Central memory CD8-positive, alpha-beta T cell (primary cell): Measurements from ENCODE around the gene FUCA2.
"Not testable (repeated sequence)": the region's sequence is repeated elsewhere in the genome, so short reads cannot be mapped to it uniquely, and the experiment has no call there.

ENCODE experiments used
- ATAC-seq: fragments of 150-1000 bp; cut with Tn5 transposase; replicated peaks from 2 replicates; pipeline ENCODE4 v1.10.0; 2022; ENCODE audit warnings: mild to moderate bottlenecking, moderate FRiP score, moderate number of reproducible peaks; ENCODE audit not compliant: poor library complexity, severe bottlenecking; ENCODE audit errors: extremely low read depth
- DNase-seq, 2 donors: peaks; one replicate each; pipeline ENCODE4 v3.0.0; 2021; ENCODE audit warnings: low spot score in 2 of 2
- H3K27ac Mint-ChIP-seq: one replicate; pipeline ENCODE4 v1.8.0; 2022; ENCODE audit warnings: low read depth, mild to moderate bottlenecking, moderate library complexity, mixed read lengths
- H3K27me3 Mint-ChIP-seq: one replicate; pipeline ENCODE4 v1.8.0; 2022; ENCODE audit warnings: mixed read lengths
- H3K36me3 Mint-ChIP-seq: one replicate; pipeline ENCODE4 v1.8.0; 2022; ENCODE audit warnings: mild to moderate bottlenecking, moderate library complexity, mixed read lengths; ENCODE audit not compliant: insufficient read depth
- H3K4me1 Mint-ChIP-seq: one replicate; pipeline ENCODE4 v1.8.0; 2022; ENCODE audit warnings: mixed read lengths
- H3K4me3 Mint-ChIP-seq: one replicate; pipeline ENCODE4 v1.8.0; 2022; ENCODE audit warnings: mild to moderate bottlenecking, moderate library complexity, mixed read lengths
- H3K9me3 Mint-ChIP-seq: one replicate; pipeline ENCODE4 v1.8.0; 2022; ENCODE audit warnings: mixed read lengths

The FUCA2 gene

DNA sequence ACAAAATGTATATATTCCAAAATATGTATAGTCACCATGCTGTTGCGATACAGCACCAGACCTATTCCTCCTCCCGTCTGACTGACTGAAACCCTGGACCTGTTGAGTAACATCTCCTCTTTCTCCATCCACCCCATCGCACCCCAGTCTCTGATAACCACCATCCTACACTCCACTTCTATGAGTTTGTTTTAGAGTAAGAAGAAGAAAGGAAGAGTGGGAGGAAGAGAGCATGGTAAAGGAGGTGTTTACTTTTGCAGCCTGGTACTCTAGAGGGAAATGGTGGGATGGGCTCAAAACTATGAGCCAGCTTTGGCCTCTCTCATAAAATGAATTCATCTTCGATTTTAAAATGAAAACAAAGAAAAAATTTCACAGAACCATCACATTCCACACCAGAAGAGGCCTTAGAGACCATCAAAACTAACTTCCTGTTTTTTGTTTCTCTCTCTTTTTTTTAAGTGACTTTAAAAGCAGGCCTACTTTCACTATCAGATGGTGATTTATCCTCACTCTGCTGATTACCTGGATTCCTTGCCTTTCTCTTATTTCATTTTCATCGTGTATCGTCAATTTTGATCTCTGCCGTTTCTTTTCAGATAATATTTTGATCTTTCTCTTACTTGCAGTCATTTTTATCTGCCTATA, 16.8 kb upstream of the FUCA2 start:
- Mint-ChIP-seq H3K27me3 (no peaks in the 10 kb centered on the region), H3K36me3 (peaks cover 1% of the 10 kb centered on the region), H3K4me3 (peak overlapping the region; percentile 23), H3K27ac (peak overlapping the region; percentile 84), H3K4me1 (peaks cover 10% of the 10 kb centered on the region), H3K9me3 (no peaks in the 10 kb centered on the region)
- ATAC-seq (peak; percentile 71), DNase-seq (no peak)

- no peaks in the 10 kb centered on the region for H3K9me3 Mint-ChIP-seq
- no peak for ATAC-seq
- no peak overlapping the region for H3K4me3 Mint-ChIP-seq
- DNase-seq: no peak
- peaks cover 10% of the 10 kb centered on the region for H3K4me1 Mint-ChIP-seq
- peaks cover 1% of the 10 kb centered on the region for H3K36me3 Mint-ChIP-seq
- no peaks in the 10 kb centered on the region for H3K27me3 Mint-ChIP-seq
- H3K27ac Mint-ChIP-seq: peak overlapping the region; percentile 84
Measured at GRCh38 chr6:143527677-143528076, 16.2 kb upstream of the FUCA2 start.

- no peak overlapping the region for H3K4me3 Mint-ChIP-seq
Measured at GRCh38 chr6:143525356-143525755, 13.8 kb upstream of the FUCA2 start.

DNA sequence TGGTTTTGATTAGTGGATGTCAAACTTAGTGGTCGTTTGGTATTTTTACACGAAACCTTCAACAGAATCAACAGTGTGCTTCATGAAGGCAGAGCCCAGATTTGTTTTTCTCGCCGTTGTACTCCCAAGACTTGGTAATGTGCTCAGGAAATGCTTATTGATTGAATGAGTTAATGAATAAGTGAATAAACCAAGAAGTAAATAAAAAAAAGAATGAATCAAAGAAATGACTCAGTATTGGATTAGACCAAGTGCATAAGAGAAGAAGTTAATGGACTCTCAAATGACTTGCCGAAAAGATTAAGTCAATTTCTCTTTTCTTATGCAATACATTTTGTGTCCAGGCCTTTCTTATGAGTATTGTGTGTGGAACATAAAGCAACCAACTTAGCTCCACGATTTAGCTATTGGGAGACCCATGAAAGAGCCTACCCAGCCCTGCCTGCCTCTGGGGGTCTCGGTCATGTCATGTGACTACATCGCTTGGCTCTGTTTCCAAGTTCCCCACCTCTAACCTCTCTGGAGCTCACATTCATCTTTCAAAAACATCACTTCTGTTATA, 10.6 kb upstream of the FUCA2 start:
- DNase-seq: no peak
- Mint-ChIP-seq H3K27ac (no peak overlapping the region), H3K27me3 (no peaks in the 10 kb centered on the region), H3K9me3 (no peaks in the 10 kb centered on the region), H3K36me3 (peaks cover 1% of the 10 kb centered on the region), H3K4me1 (peaks cover 10% of the 10 kb centered on the region), H3K4me3 (no peak overlapping the region)
- no peak for ATAC-seq

More at GRCh38 chr6:143525356-143525755, 13.8 kb upstream of the FUCA2 start:
- Mint-ChIP-seq H3K27ac (no peak overlapping the region), H3K9me3 (no peaks in the 10 kb centered on the region), H3K36me3 (peaks cover 1% of the 10 kb centered on the region), H3K27me3 (no peaks in the 10 kb centered on the region), H3K4me1 (peaks cover 17% of the 10 kb centered on the region)
- DNase-seq: no peak
- no peak for ATAC-seq

DNA sequence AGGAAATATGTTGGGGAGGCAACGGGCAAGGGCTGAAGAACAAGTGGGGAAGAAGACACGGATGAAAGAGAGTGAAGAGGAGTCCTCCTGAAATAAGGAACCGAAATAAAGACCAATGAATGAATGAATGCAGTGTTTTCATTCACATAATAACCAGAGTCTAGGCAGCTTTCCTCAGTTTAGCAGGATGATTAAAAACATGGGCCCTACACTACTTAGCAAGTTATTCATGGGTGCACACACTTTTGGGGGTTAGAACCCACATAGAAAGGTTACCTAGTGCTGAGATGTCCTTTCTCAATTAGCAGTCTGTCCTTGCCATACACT, 5.9 kb upstream of the FUCA2 start:
- Mint-ChIP-seq H3K27me3 (no peaks in the 10 kb centered on the region), H3K27ac (no peak overlapping the region), H3K4me1 (peaks cover 25% of the 10 kb centered on the region), H3K9me3 (no peaks in the 10 kb centered on the region), H3K4me3 (no peak overlapping the region), H3K36me3 (peaks cover 2% of the 10 kb centered on the region)
- ATAC-seq: no peak
- DNase-seq: no peak

- DNase-seq (no peak), ATAC-seq (no peak)
- no peak overlapping the region for H3K4me3 Mint-ChIP-seq
- no peaks in the 10 kb centered on the region for H3K9me3 Mint-ChIP-seq
- no peaks in the 10 kb centered on the region for H3K27me3 Mint-ChIP-seq
- peaks cover 2% of the 10 kb centered on the region for H3K36me3 Mint-ChIP-seq
- H3K4me1 Mint-ChIP-seq: peaks cover 25% of the 10 kb centered on the region
- peak overlapping the region; percentile 50 for H3K27ac Mint-ChIP-seq
Measured at GRCh38 chr6:143516690-143517446, 5.3 kb upstream of the FUCA2 start.

DNA sequence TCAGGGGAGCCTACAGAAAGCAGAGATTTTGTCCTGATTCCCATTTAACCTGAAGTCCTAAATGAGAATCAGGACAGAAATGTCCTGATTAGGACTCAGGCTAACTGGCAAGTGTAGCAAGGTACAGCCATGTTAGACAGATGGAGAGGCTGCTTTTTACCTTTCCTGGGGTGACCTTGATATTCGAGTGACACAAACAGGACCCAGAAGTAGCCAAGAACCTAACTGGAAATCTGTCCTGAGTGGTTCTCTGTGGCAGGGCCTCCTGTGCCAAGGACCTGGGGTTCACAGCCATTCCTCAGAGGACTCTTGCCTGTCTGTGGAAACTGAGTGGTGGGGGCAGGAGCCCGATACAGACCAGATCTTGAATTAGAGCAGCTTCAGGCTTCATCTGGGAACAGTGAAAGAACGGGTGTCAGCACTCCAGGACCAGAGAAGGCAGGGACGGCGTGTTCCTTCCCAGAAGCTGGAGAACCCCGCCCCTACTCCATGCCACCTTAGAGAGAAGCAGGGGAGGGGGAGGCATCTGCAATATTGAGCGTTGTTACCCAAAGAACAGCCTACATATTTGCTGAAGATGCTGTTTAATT, 4.3 kb upstream of the FUCA2 start:
- ATAC-seq (no peak), DNase-seq (no peak)
- Mint-ChIP-seq H3K27me3 (no peaks in the 10 kb centered on the region), H3K4me3 (no peak overlapping the region), H3K27ac (no peak overlapping the region), H3K9me3 (no peaks in the 10 kb centered on the region), H3K4me1 (peaks cover 23% of the 10 kb centered on the region), H3K36me3 (peaks cover 5% of the 10 kb centered on the region)

DNA sequence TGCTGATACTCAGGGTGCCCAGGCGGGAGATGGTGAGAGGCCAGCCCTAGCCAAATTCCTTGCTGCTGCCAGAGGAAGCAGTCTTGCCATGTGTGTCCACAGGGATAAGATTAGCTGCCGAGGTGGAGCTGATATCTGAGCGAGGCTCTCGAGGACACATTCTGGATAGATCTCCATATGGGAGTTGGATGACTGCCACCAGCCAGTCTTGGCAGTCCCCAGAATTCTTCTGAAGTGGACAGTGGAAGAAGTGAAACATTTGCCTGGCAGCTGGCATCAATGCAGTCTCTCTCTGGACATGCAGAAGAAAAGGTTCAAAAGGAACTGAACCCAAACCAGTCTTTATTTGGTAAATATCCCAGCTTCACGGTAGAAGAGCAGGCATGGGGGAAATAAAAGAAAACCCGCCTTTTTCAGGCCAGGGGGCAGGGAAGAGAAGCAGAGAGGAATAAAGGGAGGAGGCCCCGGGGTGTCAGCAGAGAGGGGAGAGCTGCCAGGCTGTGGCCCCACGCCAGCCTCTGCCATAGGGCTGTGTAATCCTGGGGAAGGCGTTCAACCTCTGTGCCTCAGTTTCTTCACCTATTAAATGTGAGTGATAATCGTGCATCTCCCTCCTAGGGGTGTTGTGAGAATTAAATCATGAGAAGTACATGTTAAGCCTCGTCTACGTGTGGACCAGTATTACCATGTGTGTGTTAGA, 3.7 kb upstream of the FUCA2 start:
- Mint-ChIP-seq H3K27ac (no peak overlapping the region), H3K4me3 (no peak overlapping the region), H3K36me3 (peaks cover 5% of the 10 kb centered on the region), H3K4me1 (peaks cover 25% of the 10 kb centered on the region), H3K9me3 (no peaks in the 10 kb centered on the region), H3K27me3 (no peaks in the 10 kb centered on the region)
- DNase-seq: no peak
- no peak for ATAC-seq

DNA sequence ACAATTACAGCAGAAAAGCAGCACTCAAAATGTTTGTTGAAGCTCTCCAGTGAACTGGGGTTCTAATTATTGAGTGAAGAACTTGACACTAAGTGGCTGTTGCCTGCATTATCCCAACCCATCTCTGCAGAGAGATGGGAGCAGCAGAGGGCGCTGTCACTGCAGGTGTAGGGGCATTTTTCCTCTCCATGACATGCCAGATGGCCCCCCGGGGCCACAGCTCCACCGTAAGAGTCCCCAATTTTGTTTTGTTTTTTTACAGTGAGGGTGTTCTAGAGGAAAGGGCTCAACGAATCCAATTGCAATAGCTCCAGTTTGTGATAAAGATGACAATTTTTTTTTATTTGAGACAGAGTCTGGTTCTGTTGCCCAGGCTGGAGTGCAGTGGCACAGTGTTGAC, 1.9 kb upstream of the FUCA2 start:
- Mint-ChIP-seq H3K4me3 (peak overlapping the region; percentile 99), H3K4me1 (peaks cover 39% of the 10 kb centered on the region), H3K9me3 (no peaks in the 10 kb centered on the region), H3K27me3 (no peaks in the 10 kb centered on the region), H3K27ac (no peak overlapping the region), H3K36me3 (peaks cover 5% of the 10 kb centered on the region)
- ATAC-seq: no peak
- peak in 1 of 2 donors; percentile 30 for DNase-seq

GRCh38 chr6:143510326-143510725, 1.2 kb downstream of the FUCA2 start:
- not testable (repeated sequence) for ATAC-seq

DNA sequence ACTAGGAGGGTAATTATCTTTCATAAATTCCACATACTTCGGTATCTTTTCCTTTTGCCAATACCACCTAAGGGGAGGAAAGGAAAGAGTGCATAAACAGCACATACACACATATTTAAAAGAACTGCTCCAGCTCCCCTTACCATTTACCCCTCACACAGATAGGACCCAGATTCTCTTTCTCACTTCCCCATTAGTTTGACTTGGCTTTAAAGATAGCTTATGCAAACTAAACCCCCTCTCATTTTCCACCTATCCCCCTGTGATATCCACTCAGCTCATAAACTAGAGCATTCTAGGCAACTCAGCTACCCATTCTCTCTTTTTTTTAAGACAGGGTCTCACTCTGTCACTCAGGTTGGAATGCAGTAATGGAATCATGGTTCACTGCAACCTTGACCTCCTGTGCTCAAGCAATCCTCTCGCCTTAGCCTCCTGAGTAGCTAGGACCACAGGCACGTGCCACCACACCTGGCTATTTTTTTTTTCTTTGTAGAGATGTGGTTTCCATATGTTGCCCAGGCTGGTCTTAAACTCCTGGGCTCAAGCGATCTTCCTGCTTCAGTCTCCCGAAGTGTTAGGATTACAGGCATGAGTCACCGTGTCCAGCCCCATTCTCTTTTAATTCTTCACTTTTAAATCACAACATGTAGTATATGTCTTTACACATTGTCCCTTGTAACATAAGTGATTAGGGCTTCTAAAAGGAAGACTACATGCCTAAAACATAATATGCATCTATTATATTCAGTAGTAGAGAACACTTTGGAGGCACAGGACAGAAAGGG, 4.0 kb downstream of the FUCA2 start:
- Mint-ChIP-seq H3K36me3 (peaks cover 13% of the 10 kb centered on the region), H3K4me1 (peaks cover 20% of the 10 kb centered on the region), H3K27ac (no peak overlapping the region), H3K4me3 (no peak overlapping the region), H3K27me3 (no peaks in the 10 kb centered on the region), H3K9me3 (no peaks in the 10 kb centered on the region)
- ATAC-seq (no peak), DNase-seq (no peak)

More at GRCh38 chr6:143510326-143510725, 1.2 kb downstream of the FUCA2 start:
- H3K4me1 Mint-ChIP-seq: peaks cover 27% of the 10 kb centered on the region
- peaks cover 14% of the 10 kb centered on the region for H3K36me3 Mint-ChIP-seq
- not testable (repeated sequence) for H3K27ac Mint-ChIP-seq, DNase-seq, H3K9me3 Mint-ChIP-seq, H3K27me3 Mint-ChIP-seq
- peak overlapping the region; percentile 99 for H3K4me3 Mint-ChIP-seq

- DNase-seq (no peak), ATAC-seq (no peak)
- no peak overlapping the region for H3K27ac Mint-ChIP-seq
- peaks cover 13% of the 10 kb centered on the region for H3K36me3 Mint-ChIP-seq
- peaks cover 20% of the 10 kb centered on the region for H3K4me1 Mint-ChIP-seq
- H3K9me3 Mint-ChIP-seq: no peaks in the 10 kb centered on the region
- no peaks in the 10 kb centered on the region for H3K27me3 Mint-ChIP-seq
- H3K4me3 Mint-ChIP-seq: no peak overlapping the region
Measured at GRCh38 chr6:143506620-143507019, 4.9 kb downstream of the FUCA2 start.
